ENCODE measurements around the gene RHOV. TPM values are rescaled to one million over a fixed set of nuclear protein-coding genes. Genes with fewer than 3 reads are reported as not detected.

The RHOV gene
- total RNA-seq, 1 experiment from 2014 or later, result 4.2 TPM

DNA sequence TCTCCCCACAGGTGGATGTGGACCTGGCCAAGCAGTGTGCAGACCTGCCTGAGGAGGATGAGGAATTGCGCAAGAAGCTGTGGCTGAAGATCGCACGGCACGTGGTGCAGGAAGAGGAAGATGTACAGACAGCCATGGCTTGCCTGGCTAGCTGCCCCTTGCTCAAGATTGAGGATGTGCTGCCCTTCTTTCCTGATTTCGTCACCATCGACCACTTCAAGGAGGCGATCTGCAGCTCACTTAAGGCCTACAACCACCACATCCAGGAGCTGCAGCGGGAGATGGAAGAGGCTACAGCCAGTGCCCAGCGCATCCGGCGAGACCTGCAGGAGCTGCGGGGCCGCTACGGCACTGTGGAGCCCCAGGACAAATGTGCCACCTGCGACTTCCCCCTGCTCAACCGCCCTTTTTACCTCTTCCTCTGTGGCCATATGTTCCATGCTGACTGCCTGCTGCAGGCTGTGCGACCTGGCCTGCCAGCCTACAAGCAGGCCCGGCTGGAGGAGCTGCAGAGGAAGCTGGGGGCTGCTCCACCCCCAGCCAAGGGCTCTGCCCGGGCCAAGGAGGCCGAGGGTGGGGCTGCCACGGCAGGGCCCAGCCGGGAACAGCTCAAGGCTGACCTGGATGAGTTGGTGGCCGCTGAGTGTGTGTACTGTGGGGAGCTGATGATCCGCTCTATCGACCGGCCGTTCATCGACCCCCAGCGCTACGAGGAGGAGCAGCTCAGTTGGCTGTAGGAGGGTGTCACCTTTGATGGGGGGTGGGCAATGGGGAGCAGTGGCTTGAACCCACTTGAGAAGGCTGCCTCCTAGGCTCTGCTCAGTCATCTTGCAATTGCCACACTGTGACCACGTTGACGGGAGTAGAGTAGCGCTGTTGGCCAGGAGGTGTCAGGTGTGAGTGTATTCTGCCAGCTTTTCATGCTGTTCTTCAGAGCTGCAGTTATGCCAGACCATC, 28.8 kb upstream of the RHOV start:
- no TSS peak for BruUV-seq (replicated peaks)
- no peak for DNase-seq
- no peak overlapping the region for H3K27ac Mint-ChIP-seq (ENCODE audit: unreplicated experiment)
- CTCF ChIA-PET, result interaction anchor here (0.5 to 1.5 kb wide), 5 partner anchors 9 to 194 kb away, joined by 3 to 4 read pairs (median 4); partner anchors contain the start of gene VPS18
- H3K9me3 Mint-ChIP-seq (ENCODE audit: low read depth, unreplicated experiment), result no peaks in the 10 kb centered on the region
- no peak overlapping the region for H3K4me3 Mint-ChIP-seq (ENCODE audit: low read depth, unreplicated experiment)
- TF ChIP-seq, protein P1, sequence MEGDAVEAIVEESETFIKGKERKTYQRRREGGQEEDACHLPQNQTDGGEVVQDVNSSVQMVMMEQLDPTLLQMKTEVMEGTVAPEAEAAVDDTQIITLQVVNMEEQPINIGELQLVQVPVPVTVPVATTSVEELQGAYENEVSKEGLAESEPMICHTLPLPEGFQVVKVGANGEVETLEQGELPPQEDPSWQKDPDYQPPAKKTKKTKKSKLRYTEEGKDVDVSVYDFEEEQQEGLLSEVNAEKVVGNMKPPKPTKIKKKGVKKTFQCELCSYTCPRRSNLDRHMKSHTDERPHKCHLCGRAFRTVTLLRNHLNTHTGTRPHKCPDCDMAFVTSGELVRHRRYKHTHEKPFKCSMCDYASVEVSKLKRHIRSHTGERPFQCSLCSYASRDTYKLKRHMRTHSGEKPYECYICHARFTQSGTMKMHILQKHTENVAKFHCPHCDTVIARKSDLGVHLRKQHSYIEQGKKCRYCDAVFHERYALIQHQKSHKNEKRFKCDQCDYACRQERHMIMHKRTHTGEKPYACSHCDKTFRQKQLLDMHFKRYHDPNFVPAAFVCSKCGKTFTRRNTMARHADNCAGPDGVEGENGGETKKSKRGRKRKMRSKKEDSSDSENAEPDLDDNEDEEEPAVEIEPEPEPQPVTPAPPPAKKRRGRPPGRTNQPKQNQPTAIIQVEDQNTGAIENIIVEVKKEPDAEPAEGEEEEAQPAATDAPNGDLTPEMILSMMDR (IDR thresholded peaks at IDR 0.05; ENCODE audit: unreplicated experiment), result no peak
- H3K36me3 Mint-ChIP-seq (ENCODE audit: insufficient read depth, unreplicated experiment), result peaks cover 31% of the 10 kb centered on the region
- H3K4me1 Mint-ChIP-seq (ENCODE audit: low read depth, unreplicated experiment), result no peaks in the 10 kb centered on the region
- H3K27me3 Mint-ChIP-seq (ENCODE audit: unreplicated experiment), result no peaks in the 10 kb centered on the region
- intact Hi-C loops (cut with micrococcal nuclease; ENCODE audit: unreplicated experiment), result loop anchor here (10.0 kb wide), 1 partner anchor 62 kb away; no protein-coding TSS in a partner anchor

DNA sequence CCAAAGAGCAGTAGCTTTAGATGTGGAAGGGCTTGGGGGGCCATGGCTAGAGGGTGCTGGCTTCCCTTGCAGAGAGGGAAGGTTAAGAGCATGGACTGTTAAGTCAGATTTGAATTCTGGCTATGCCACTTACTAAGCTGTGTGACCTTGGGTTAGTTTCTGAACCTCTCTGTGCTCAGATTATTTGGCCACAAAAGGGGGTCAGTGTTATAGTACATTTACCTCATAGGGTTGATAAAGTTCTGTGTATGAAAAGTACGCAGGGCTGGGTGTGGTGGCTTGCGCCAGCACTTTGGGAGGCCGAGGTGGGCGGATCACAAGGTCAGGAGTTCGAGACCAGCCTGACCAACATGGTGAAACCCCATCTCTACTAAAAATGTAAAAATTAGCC, 27.0 kb upstream of the RHOV start:
- Mint-ChIP-seq H3K27me3 (ENCODE audit: unreplicated experiment) (no peaks in the 10 kb centered on the region), H3K36me3 (ENCODE audit: insufficient read depth, unreplicated experiment) (peaks cover 37% of the 10 kb centered on the region), H3K9me3 (ENCODE audit: low read depth, unreplicated experiment) (no peaks in the 10 kb centered on the region), H3K4me1 (ENCODE audit: low read depth, unreplicated experiment) (no peaks in the 10 kb centered on the region), H3K4me3 (ENCODE audit: low read depth, unreplicated experiment) (no peak overlapping the region), H3K27ac (ENCODE audit: unreplicated experiment) (no peak overlapping the region)
- CTCF ChIA-PET, result no interaction called here
- intact Hi-C loops (cut with micrococcal nuclease; ENCODE audit: unreplicated experiment), result loop anchor here (10.0 kb wide), 1 partner anchor 64 kb away; no protein-coding TSS in a partner anchor
- BruUV-seq (replicated peaks), result no TSS peak
- TF ChIP-seq, protein P1 (IDR thresholded peaks at IDR 0.05; ENCODE audit: unreplicated experiment), result no peak
- DNase-seq, result no peak

DNA sequence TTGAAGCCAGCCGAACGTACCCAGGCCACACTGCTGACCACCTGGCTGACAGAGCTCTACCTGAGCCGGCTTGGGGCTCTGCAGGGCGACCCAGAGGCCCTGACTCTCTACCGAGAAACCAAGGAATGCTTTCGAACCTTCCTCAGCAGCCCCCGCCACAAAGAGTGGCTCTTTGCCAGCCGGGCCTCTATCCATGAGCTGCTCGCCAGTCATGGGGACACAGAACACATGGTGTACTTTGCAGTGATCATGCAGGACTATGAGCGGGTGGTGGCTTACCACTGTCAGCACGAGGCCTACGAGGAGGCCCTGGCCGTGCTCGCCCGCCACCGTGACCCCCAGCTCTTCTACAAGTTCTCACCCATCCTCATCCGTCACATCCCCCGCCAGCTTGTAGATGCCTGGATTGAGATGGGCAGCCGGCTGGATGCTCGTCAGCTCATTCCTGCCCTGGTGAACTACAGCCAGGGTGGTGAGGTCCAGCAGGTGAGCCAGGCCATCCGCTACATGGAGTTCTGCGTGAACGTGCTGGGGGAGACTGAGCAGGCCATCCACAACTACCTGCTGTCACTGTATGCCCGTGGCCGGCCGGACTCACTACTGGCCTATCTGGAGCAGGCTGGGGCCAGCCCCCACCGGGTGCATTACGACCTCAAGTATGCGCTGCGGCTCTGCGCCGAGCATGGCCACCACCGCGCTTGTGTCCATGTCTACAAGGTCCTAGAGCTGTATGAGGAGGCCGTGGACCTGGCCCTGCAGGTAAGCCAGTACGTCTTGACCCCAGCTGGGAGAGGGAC, 26.4 kb upstream of the RHOV start:
- no peak overlapping the region for H3K27ac Mint-ChIP-seq (ENCODE audit: unreplicated experiment)
- H3K36me3 Mint-ChIP-seq (ENCODE audit: insufficient read depth, unreplicated experiment), result peaks cover 40% of the 10 kb centered on the region
- H3K27me3 Mint-ChIP-seq (ENCODE audit: unreplicated experiment), result no peaks in the 10 kb centered on the region
- CTCF ChIA-PET, result no interaction called here
- no peak overlapping the region for H3K4me3 Mint-ChIP-seq (ENCODE audit: low read depth, unreplicated experiment)
- no TSS peak for BruUV-seq (replicated peaks)
- TF ChIP-seq, protein P1 (IDR thresholded peaks at IDR 0.05; ENCODE audit: unreplicated experiment), result no peak
- no peaks in the 10 kb centered on the region for H3K9me3 Mint-ChIP-seq (ENCODE audit: low read depth, unreplicated experiment)
- H3K4me1 Mint-ChIP-seq (ENCODE audit: low read depth, unreplicated experiment), result no peaks in the 10 kb centered on the region
- DNase-seq, result no peak
- intact Hi-C loops (cut with micrococcal nuclease; ENCODE audit: unreplicated experiment), result loop anchor here (10.0 kb wide), 1 partner anchor 64 kb away; no protein-coding TSS in a partner anchor

DNA sequence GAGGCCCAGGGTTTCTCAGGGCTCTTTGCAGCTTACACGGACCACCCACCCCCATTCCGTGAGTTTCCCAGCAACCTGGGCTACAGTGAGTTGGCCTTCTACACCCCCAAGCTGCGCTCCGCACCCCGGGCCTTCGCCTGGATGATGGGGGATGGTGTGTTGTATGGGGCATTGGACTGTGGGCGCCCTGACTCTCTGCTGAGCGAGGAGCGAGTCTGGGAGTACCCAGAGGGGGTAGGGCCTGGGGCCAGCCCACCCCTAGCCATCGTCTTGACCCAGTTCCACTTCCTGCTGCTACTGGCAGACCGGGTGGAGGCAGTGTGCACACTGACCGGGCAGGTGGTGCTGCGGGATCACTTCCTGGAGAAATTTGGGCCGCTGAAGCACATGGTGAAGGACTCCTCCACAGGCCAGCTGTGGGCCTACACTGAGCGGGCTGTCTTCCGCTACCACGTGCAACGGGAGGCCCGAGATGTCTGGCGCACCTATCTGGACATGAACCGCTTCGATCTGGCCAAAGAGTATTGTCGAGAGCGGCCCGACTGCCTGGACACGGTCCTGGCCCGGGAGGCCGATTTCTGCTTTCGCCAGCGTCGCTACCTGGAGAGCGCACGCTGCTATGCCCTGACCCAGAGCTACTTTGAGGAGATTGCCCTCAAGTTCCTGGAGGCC, 25.6 kb upstream of the RHOV start:
- CTCF ChIA-PET, result no interaction called here
- intact Hi-C loops (cut with micrococcal nuclease; ENCODE audit: unreplicated experiment), result loop anchor here (10.0 kb wide), 1 partner anchor 65 kb away; no protein-coding TSS in a partner anchor

More for the DNA sequence above, 25.6 kb upstream of the RHOV start:
- TF ChIP-seq, protein P1 (IDR thresholded peaks at IDR 0.05; ENCODE audit: unreplicated experiment), result no peak
- no peak overlapping the region for H3K27ac Mint-ChIP-seq (ENCODE audit: unreplicated experiment)
- no peak for DNase-seq
- H3K4me1 Mint-ChIP-seq (ENCODE audit: low read depth, unreplicated experiment), result peaks cover 7% of the 10 kb centered on the region
- no peaks in the 10 kb centered on the region for H3K9me3 Mint-ChIP-seq (ENCODE audit: low read depth, unreplicated experiment)
- BruUV-seq (replicated peaks), result no TSS peak
- peaks cover 47% of the 10 kb centered on the region for H3K36me3 Mint-ChIP-seq (ENCODE audit: insufficient read depth, unreplicated experiment)
- no peak overlapping the region for H3K4me3 Mint-ChIP-seq (ENCODE audit: low read depth, unreplicated experiment)
- H3K27me3 Mint-ChIP-seq (ENCODE audit: unreplicated experiment), result no peaks in the 10 kb centered on the region
